ENCODE measurements around the gene KRTAP12-4. TPM values are rescaled to one million over a fixed set of nuclear protein-coding genes. Genes with fewer than 3 reads are reported as not detected.

Gene KRTAP12-4
- total and polyA plus RNA-seq, 2 donors from 2014 or later = not detected

DNA sequence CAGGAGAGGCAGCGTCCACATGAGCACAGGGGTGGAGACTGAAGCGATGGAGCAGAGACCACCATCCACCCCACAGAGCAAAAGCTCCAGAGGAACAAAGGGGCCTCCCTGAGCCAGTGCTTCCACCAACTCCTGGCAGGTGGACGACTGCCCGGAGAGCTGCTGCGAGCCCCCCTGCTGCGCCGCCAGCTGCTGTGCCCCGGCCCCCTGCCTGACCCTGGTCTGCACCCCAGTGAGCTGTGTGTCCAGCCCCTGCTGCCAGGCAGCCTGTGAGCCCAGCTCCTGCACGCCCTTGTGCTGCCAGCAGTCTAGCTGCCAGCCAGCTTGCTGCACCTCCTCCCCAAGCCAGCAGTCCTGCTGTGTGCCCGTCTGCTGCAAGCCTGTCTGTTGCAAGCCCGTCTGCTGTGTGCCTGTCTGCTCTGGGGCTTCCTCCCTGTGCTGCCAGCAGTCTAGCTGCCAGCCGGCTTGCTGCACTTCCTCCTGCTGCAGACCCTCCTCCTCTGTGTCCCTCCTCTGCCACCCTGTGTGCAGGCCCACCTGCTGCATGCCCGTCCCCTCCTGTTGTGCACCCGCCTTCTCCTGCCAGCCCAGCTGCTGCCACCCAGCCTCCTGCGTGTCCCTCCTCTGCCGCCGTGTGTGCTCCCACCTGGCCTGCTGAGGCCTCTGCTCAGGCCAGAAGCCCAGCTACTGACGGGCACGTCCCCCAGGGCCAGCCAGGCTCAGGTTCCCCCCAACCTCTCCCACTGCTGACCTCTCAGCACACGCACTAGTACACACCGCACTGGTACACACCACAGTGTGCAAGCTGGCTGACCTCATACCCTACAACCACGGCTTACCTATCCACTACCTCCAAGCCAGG, 47.9 kb upstream of the KRTAP12-4 start:
- FAIRE-seq (no peak), DNase-seq (no peak)
- peaks cover 15% of the 10 kb centered on the region for H3K27me3 ChIP-seq (ENCODE audit: control insufficient read depth, insufficient read depth, low read length)
- intact Hi-C loops (cut with DNase I) = no loop called here
- TF ChIP-seq, protein P1, sequence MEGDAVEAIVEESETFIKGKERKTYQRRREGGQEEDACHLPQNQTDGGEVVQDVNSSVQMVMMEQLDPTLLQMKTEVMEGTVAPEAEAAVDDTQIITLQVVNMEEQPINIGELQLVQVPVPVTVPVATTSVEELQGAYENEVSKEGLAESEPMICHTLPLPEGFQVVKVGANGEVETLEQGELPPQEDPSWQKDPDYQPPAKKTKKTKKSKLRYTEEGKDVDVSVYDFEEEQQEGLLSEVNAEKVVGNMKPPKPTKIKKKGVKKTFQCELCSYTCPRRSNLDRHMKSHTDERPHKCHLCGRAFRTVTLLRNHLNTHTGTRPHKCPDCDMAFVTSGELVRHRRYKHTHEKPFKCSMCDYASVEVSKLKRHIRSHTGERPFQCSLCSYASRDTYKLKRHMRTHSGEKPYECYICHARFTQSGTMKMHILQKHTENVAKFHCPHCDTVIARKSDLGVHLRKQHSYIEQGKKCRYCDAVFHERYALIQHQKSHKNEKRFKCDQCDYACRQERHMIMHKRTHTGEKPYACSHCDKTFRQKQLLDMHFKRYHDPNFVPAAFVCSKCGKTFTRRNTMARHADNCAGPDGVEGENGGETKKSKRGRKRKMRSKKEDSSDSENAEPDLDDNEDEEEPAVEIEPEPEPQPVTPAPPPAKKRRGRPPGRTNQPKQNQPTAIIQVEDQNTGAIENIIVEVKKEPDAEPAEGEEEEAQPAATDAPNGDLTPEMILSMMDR (IDR thresholded peaks at IDR 0.05; ENCODE audit: borderline replicate concordance, extremely low read depth, insufficient read depth) = no peak
- no peaks in the 10 kb centered on the region for H3K9me3 ChIP-seq (ENCODE audit: control insufficient read depth in 2 of 3, insufficient read depth in 1 of 3, low read length in 3 of 3)
- no peak overlapping the region for H3K27ac ChIP-seq (ENCODE audit: low read depth in 2 of 2, low read length in 2 of 2)
- no peaks in the 10 kb centered on the region for H3K4me1 ChIP-seq (ENCODE audit: control insufficient read depth in 2 of 3, insufficient read depth in 2 of 3, low read depth in 1 of 3, low read length in 3 of 3)
- no peaks in the 10 kb centered on the region for H3K36me3 ChIP-seq (ENCODE audit: control insufficient read depth in 2 of 3, insufficient read depth in 3 of 3, low read length in 3 of 3)
- no peak overlapping the region for H3K9ac ChIP-seq (ENCODE audit: low read length in 3 of 3)
- no peak overlapping the region for H3K4me3 ChIP-seq (ENCODE audit: low read length in 3 of 3)

DNA sequence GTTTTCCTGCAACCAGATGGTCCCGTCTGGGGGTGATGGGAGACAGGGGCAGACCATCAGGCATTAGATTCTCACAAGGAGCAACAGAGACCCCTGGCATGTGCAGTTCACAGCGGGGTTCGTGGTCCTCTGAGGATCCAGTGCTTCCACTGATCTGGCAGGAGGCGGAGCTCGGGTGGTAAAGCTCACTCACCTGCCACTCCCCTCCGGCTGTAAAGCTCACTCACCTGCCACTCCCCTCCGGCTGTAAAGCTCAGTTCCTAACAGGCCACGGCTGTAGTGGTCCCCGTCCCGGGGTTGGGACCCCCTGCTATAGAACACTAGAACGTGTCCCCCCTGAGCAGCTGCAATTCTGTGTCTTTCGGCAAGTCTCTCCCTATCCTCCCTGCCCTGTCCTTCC, 47.1 kb upstream of the KRTAP12-4 start:
- Histone ChIP-seq H3K27ac (ENCODE audit: low read depth in 2 of 2, low read length in 2 of 2) (no peak overlapping the region), H3K9ac (ENCODE audit: low read length in 3 of 3) (no peak overlapping the region), H3K4me1 (ENCODE audit: control insufficient read depth in 2 of 3, insufficient read depth in 2 of 3, low read depth in 1 of 3, low read length in 3 of 3) (no peaks in the 10 kb centered on the region), H3K4me3 (ENCODE audit: low read length in 3 of 3) (no peak overlapping the region), H3K36me3 (ENCODE audit: control insufficient read depth in 2 of 3, insufficient read depth in 3 of 3, low read length in 3 of 3) (no peaks in the 10 kb centered on the region), H3K27me3 (ENCODE audit: control insufficient read depth, insufficient read depth, low read length) (peaks cover 15% of the 10 kb centered on the region), H3K9me3 (ENCODE audit: control insufficient read depth in 2 of 3, insufficient read depth in 1 of 3, low read length in 3 of 3) (no peaks in the 10 kb centered on the region)
- FAIRE-seq (no peak), DNase-seq (no peak)
- intact Hi-C loops (cut with DNase I) = no loop called here
- TF ChIP-seq, protein P1 (IDR thresholded peaks at IDR 0.05; ENCODE audit: borderline replicate concordance, extremely low read depth, insufficient read depth) = no peak

DNA sequence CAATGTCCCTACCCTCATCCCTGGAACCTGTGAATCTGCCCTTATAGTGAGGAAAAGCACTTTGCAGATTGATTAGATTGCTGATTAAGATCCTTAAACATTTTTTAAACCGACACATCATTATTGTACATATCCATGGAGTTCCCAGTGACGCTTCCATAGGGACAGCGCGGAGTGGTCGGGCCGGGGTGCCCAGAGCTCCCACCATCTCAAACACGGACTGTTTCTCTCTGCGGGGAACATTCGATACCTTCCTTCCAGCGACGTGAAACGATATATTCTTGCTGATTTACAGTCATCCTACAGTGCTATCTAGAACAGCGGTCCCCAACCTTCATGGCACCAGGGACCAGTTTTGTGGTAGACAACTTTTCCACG, 46.6 kb upstream of the KRTAP12-4 start:
- TF ChIP-seq, protein P1 (IDR thresholded peaks at IDR 0.05; ENCODE audit: borderline replicate concordance, extremely low read depth, insufficient read depth) = no peak
- H3K27ac ChIP-seq (ENCODE audit: low read depth in 2 of 2, low read length in 2 of 2) = no peak overlapping the region
- H3K27me3 ChIP-seq (ENCODE audit: control insufficient read depth, insufficient read depth, low read length) = peaks cover 11% of the 10 kb centered on the region
- H3K9me3 ChIP-seq (ENCODE audit: control insufficient read depth in 2 of 3, insufficient read depth in 1 of 3, low read length in 3 of 3) = no peaks in the 10 kb centered on the region
- DNase-seq (peak in 1 of 5 donors; percentile 6), FAIRE-seq (no peak)
- H3K36me3 ChIP-seq (ENCODE audit: control insufficient read depth in 2 of 3, insufficient read depth in 3 of 3, low read length in 3 of 3) = no peaks in the 10 kb centered on the region
- H3K4me3 ChIP-seq (ENCODE audit: low read length in 3 of 3) = no peak overlapping the region
- intact Hi-C loops (cut with DNase I) = no loop called here
- no peaks in the 10 kb centered on the region for H3K4me1 ChIP-seq (ENCODE audit: control insufficient read depth in 2 of 3, insufficient read depth in 2 of 3, low read depth in 1 of 3, low read length in 3 of 3)
- H3K9ac ChIP-seq (ENCODE audit: low read length in 3 of 3) = no peak overlapping the region

Measured in kidney (tissue), 14 donors.